Right atrium auricular region (tissue), 2 donors: ENCODE results near the gene SAP130. TPM values are rescaled to one million over a fixed set of nuclear protein-coding genes. Genes with fewer than 3 reads are reported as not detected.

ENCODE experiments used
- DNase-seq: peaks from one replicate; pipeline ENCODE4 v3.0.0-alpha.2; 2019; ENCODE audit warnings: low spot score
- H3K27ac ChIP-seq, 2 donors: fragments of 200-600 bp; sonication (generic); 1 replicate in 1 of 2; 2 replicates in 1 of 2; pipeline ENCODE4 v1.5.1; 2016 to 2019
- H3K27me3 ChIP-seq, 2 donors: fragments of 200-600 bp; sonication (generic); one replicate each; pipeline versions ENCODE4 v1.5.1 to v1.6.0; 2017 to 2019
- H3K36me3 ChIP-seq: fragments of 200-600 bp; sonication (generic); one replicate; pipeline ENCODE4 v1.5.1; 2016
- H3K4me1 ChIP-seq, 2 donors: fragments of 200-600 bp; sonication (generic); one replicate each; pipeline versions ENCODE4 v1.5.1 to v1.6.0; 2017 to 2019
- H3K4me3 ChIP-seq, 2 donors: fragments of 200-600 bp; sonication (generic); 1 replicate in 1 of 2; 2 replicates in 1 of 2; pipeline ENCODE4 v1.5.1; 2017 to 2019; ENCODE audit warnings: mild to moderate bottlenecking in 1 of 2, moderate library complexity in 1 of 2
- H3K9me3 ChIP-seq, 2 donors: fragments of 200-600 bp; sonication (generic); one replicate each; pipeline ENCODE4 v1.5.1; 2019
- total RNA-seq, 2 donors: library from RNA; depleted of rRNA; stranded (reverse); fragments of >200 nt; gene quantifications; one replicate each; pipeline ENCODE4 v1.1.0, GENCODE V29; 2016
- TF ChIP-seq, protein P1 (sequence below), 2 donors: fragments of 200-600 bp; sonication (generic); IDR thresholded peaks; one replicate each; pipeline ENCODE4 v1.5.1; 2019; ENCODE audit warnings: antibody characterized with exemption in 2 of 2

SAP130 gene
- total RNA-seq, 2 donors from 2014 or later: 7.4 to 8.9 TPM

DNA sequence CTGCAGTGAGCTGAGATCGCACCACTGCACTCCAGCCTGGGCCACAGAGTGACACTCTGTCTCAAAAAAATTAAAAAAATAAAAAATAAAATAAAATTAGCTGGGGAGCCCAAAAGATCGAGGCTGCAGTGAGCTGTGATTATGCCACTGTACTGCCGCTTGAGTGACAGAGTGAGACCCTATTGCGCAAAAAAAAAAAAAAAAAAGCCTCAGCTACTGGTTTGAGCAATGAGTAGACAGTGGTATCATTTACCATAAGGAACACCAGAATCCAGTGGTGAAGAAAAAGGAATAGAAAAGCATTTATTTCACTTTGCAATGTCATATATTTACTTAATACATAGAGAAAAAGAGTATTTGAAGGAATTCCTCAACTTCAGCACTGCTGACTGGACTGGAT, 3.0 kb downstream of the SAP130 start:
- H3K27ac ChIP-seq: no peak overlapping the region
- H3K36me3 ChIP-seq: no peaks in the 10 kb centered on the region
- DNase-seq: no peak
- H3K27me3 ChIP-seq: no peaks in the 10 kb centered on the region
- TF ChIP-seq, protein P1, sequence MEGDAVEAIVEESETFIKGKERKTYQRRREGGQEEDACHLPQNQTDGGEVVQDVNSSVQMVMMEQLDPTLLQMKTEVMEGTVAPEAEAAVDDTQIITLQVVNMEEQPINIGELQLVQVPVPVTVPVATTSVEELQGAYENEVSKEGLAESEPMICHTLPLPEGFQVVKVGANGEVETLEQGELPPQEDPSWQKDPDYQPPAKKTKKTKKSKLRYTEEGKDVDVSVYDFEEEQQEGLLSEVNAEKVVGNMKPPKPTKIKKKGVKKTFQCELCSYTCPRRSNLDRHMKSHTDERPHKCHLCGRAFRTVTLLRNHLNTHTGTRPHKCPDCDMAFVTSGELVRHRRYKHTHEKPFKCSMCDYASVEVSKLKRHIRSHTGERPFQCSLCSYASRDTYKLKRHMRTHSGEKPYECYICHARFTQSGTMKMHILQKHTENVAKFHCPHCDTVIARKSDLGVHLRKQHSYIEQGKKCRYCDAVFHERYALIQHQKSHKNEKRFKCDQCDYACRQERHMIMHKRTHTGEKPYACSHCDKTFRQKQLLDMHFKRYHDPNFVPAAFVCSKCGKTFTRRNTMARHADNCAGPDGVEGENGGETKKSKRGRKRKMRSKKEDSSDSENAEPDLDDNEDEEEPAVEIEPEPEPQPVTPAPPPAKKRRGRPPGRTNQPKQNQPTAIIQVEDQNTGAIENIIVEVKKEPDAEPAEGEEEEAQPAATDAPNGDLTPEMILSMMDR (IDR thresholded peaks at IDR 0.05): no peak
- no peaks in the 10 kb centered on the region for H3K9me3 ChIP-seq
- no peak overlapping the region for H3K4me3 ChIP-seq
- H3K4me1 ChIP-seq: peaks cover 0 to 5% of the 10 kb centered on the region in 2 donors

GRCh38 chr2:128017561-128017960, 10.3 kb downstream of the SAP130 start:
- DNase-seq: no peak
- Histone ChIP-seq H3K4me1 (no peaks in the 10 kb centered on the region), H3K36me3 (peaks cover 50% of the 10 kb centered on the region), H3K4me3 (no peak overlapping the region), H3K27ac (no peak overlapping the region), H3K27me3 (no peaks in the 10 kb centered on the region), H3K9me3 (no peaks in the 10 kb centered on the region)
- TF ChIP-seq, protein P1 (IDR thresholded peaks at IDR 0.05): no peak

DNA sequence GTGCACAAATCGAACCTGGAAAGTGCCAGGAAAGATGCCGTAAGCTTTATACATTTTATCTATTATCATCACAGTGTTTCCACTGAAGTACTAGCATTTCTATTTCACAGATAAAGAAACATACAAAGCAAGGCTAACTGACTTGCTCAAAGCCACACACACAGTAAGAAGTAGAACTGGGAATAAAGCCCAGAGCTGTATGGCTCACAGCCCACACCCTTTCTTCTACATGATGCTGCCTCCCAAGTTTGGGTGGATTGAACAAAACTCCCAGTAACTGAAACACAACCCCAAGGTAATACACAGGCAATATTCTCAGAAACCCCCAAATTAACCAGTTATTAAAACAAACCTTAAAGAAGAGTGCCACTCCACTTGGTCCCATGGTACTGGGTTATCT, 11.2 kb downstream of the SAP130 start:
- Histone ChIP-seq H3K27ac (no peak overlapping the region), H3K4me1 (no peaks in the 10 kb centered on the region), H3K27me3 (no peaks in the 10 kb centered on the region), H3K9me3 (no peaks in the 10 kb centered on the region), H3K4me3 (no peak overlapping the region), H3K36me3 (peaks cover 59% of the 10 kb centered on the region)
- no peak for DNase-seq
- TF ChIP-seq, protein P1 (IDR thresholded peaks at IDR 0.05): no peak

GRCh38 chr2:128012698-128013097, 15.2 kb downstream of the SAP130 start:
- H3K36me3 ChIP-seq: peaks cover 93% of the 10 kb centered on the region
- H3K27me3 ChIP-seq: no peaks in the 10 kb centered on the region
- no peak overlapping the region for H3K4me3 ChIP-seq
- no peak overlapping the region for H3K27ac ChIP-seq
- no peaks in the 10 kb centered on the region for H3K4me1 ChIP-seq
- DNase-seq: no peak
- no peaks in the 10 kb centered on the region for H3K9me3 ChIP-seq
- TF ChIP-seq, protein P1 (IDR thresholded peaks at IDR 0.05): no peak

GRCh38 chr2:128008074-128008672, 19.7 kb downstream of the SAP130 start:
- no peak overlapping the region for H3K27ac ChIP-seq
- no peaks in the 10 kb centered on the region for H3K9me3 ChIP-seq
- no peaks in the 10 kb centered on the region for H3K27me3 ChIP-seq
- peaks cover 72% of the 10 kb centered on the region for H3K36me3 ChIP-seq
- H3K4me1 ChIP-seq: no peaks in the 10 kb centered on the region
- no peak for DNase-seq
- TF ChIP-seq, protein P1 (IDR thresholded peaks at IDR 0.05): no peak
- H3K4me3 ChIP-seq: no peak overlapping the region

GRCh38 chr2:128004509-128004908, 23.4 kb downstream of the SAP130 start:
- H3K27me3 ChIP-seq: no peaks in the 10 kb centered on the region
- H3K9me3 ChIP-seq: no peaks in the 10 kb centered on the region
- H3K36me3 ChIP-seq: peaks cover 61% of the 10 kb centered on the region
- DNase-seq: no peak
- no peak overlapping the region for H3K27ac ChIP-seq
- H3K4me3 ChIP-seq: no peak overlapping the region
- TF ChIP-seq, protein P1 (IDR thresholded peaks at IDR 0.05): no peak
- no peaks in the 10 kb centered on the region for H3K4me1 ChIP-seq
